Measurements from ENCODE around the gene DAP3.
"Not testable (repeated sequence)": the region's sequence is repeated elsewhere in the genome, so short reads cannot be mapped to it uniquely, and the experiment has no call there.

GRCh38 chr1:155704414-155704813 lies 15.5 kb downstream of the DAP3 start:
- TF ChIP-seq, protein P1, sequence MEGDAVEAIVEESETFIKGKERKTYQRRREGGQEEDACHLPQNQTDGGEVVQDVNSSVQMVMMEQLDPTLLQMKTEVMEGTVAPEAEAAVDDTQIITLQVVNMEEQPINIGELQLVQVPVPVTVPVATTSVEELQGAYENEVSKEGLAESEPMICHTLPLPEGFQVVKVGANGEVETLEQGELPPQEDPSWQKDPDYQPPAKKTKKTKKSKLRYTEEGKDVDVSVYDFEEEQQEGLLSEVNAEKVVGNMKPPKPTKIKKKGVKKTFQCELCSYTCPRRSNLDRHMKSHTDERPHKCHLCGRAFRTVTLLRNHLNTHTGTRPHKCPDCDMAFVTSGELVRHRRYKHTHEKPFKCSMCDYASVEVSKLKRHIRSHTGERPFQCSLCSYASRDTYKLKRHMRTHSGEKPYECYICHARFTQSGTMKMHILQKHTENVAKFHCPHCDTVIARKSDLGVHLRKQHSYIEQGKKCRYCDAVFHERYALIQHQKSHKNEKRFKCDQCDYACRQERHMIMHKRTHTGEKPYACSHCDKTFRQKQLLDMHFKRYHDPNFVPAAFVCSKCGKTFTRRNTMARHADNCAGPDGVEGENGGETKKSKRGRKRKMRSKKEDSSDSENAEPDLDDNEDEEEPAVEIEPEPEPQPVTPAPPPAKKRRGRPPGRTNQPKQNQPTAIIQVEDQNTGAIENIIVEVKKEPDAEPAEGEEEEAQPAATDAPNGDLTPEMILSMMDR (IDR thresholded peaks at IDR 0.05; ENCODE audit: control extremely low read depth in 1 of 3, insufficient read depth in 1 of 3, low read depth in 1 of 3, low read length in 3 of 3): not testable (repeated sequence)
- not testable (repeated sequence) for TF ChIP-seq POLR2A (IDR thresholded peaks at IDR 0.05; ENCODE audit: control extremely low read depth in 1 of 2, low read depth in 2 of 2, low read length in 2 of 2); EZH2 (IDR thresholded peaks at IDR 0.05; ENCODE audit: low read depth, low read length, severe bottlenecking); POLR2AphosphoS5 (IDR thresholded peaks at IDR 0.05; ENCODE audit: low read depth, low read length); ATF3 (IDR thresholded peaks at IDR 0.05; ENCODE audit: insufficient read depth, low read depth, low read length); GABPA (IDR thresholded peaks at IDR 0.05; ENCODE audit: borderline replicate concordance, insufficient read depth, low read length); RAD21 (IDR thresholded peaks at IDR 0.05 in 1 of 2, conservative IDR thresholded peaks at IDR 0.05 in 1 of 2; ENCODE audit: low read depth in 2 of 2, low read length in 2 of 2); RNF2 (IDR thresholded peaks at IDR 0.05; ENCODE audit: borderline replicate concordance, low read depth, low read length, missing control alignments, poor library complexity, severe bottlenecking); SP2 (IDR thresholded peaks at IDR 0.05; ENCODE audit: low read length)
- TF ChIP-seq, protein P2, sequence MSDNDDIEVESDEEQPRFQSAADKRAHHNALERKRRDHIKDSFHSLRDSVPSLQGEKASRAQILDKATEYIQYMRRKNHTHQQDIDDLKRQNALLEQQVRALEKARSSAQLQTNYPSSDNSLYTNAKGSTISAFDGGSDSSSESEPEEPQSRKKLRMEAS (IDR thresholded peaks at IDR 0.05): not testable (repeated sequence)
